HCT116 (cell line): Measurements from ENCODE around the gene PPDPF. TPM values are rescaled to one million over a fixed set of nuclear protein-coding genes. Genes with fewer than 3 reads are reported as not detected.
A peak's percentile ranks its signal among the peaks of the same experiment; 100 is the strongest.

ENCODE experiments used
- ATAC-seq: fragments of 200-7000 bp; cut with Tn5 transposase; 2 replicates; pipeline ENCODE4 v1.9.1; 2020; ENCODE audit warnings: mild to moderate bottlenecking, moderate library complexity
- BruUV-seq: library from RNA; stranded (reverse); fragments of 400-500 nt; replicated peaks from 2 replicates; lab custom pipeline; 2021; lab: Mats Ljungman, UMichigan
- CTCF ChIA-PET: fragments of 300-600 bp; sonication (Branson Sonifier 250); formaldehyde crosslinking; loops from one replicate; lab custom pipeline; 2021; ENCODE audit warnings: antibody characterized with exemption; lab: Charles Lee
- POLR2A ChIA-PET: fragments of 300-600, 350-600 bp; sonication (Branson Sonifier 250); formaldehyde crosslinking; loops from one replicate; lab custom pipeline; 2021; ENCODE audit warnings: antibody characterized with exemption; lab: Charles Lee
- RAD21 ChIA-PET, 2 experiments: fragments of 300-600 bp; sonication (Branson Sonifier 250); formaldehyde crosslinking; loops; one replicate each; lab custom pipeline; 2023; ENCODE audit warnings: low total read pairs in 2 of 2; ENCODE audit not compliant: uncharacterized antibody in 2 of 2, unreplicated experiment in 2 of 2, low non-redundant PET in 1 of 2; lab: Charles Lee
- DNase-seq: peaks from one replicate; pipeline ENCODE4 v3.0.0-alpha.2; 2010; ENCODE audit warnings: low read depth, low spot score
- H2AFZ ChIP-seq: fragments of 200-600 bp; shearing (Covaris generic), sonication (generic); 2 replicates; pipeline ENCODE4 v1.6.1; 2017; ENCODE audit warnings: low read depth, mixed run types, mixed read lengths, antibody characterized with exemption, low read length; ENCODE audit not compliant: poor library complexity, severe bottlenecking
- H3K27ac ChIP-seq: 2 replicates; pipeline ENCODE4 v1.5.1; 2012; ENCODE audit warnings: low read depth, low read length
- H3K27me3 ChIP-seq: fragments of 200-600 bp; sonication (generic); 2 replicates; pipeline ENCODE4 v1.6.1; 2016; ENCODE audit warnings: mixed run types, low read length, mixed read lengths; ENCODE audit not compliant: insufficient read depth
- H3K36me3 ChIP-seq, 2 experiments: fragments of 200-500 bp in 1 of 2; fragments of 200-600 bp in 1 of 2; sonication (Bioruptor generic) in 1 of 2; sonication (generic) in 1 of 2; 2 replicates each; pipeline versions ENCODE4 v1.5.1 to v1.6.1; 2014 to 2016; ENCODE audit warnings: low read length in 2 of 2, inconsistent platforms in 1 of 2, mixed read lengths in 1 of 2, mixed run types in 1 of 2; ENCODE audit not compliant: insufficient read depth in 2 of 2, control insufficient read depth in 1 of 2
- H3K4me1 ChIP-seq, 2 experiments: fragments of 200-600 bp in 1 of 2; sonication (generic) in 1 of 2; 2 replicates each; pipeline versions ENCODE4 v1.5.1 to v1.6.1; 2012 to 2017; ENCODE audit warnings: low read length in 2 of 2, inconsistent platforms in 1 of 2, mild to moderate bottlenecking in 1 of 2, mixed read lengths in 1 of 2, mixed run types in 1 of 2, moderate library complexity in 1 of 2; ENCODE audit not compliant: insufficient read depth in 2 of 2, control insufficient read depth in 1 of 2
- H3K4me2 ChIP-seq: fragments of 200-600 bp; sonication (generic); 2 replicates; pipeline ENCODE4 v1.6.1; 2017; ENCODE audit warnings: mixed run types, low read length, mixed read lengths
- H3K4me3 ChIP-seq, 2 experiments: fragments of 200-600 bp in 1 of 2; sonication (generic) in 1 of 2; replicated peaks in 1 of 2; 2 replicates each; pipeline ENCODE4 v1.5.1; 2011 to 2016; ENCODE audit warnings: low read length in 2 of 2, control low read depth in 1 of 2, low read depth in 1 of 2, mild to moderate bottlenecking in 1 of 2, mixed read lengths in 1 of 2, mixed run types in 1 of 2
- H3K79me2 ChIP-seq: fragments of 200-600 bp; sonication (generic); 2 replicates; pipeline ENCODE4 v1.6.1; 2017; ENCODE audit warnings: mild to moderate bottlenecking, mixed run types, low read length, moderate library complexity, mixed read lengths; ENCODE audit not compliant: insufficient read depth
- H3K9ac ChIP-seq: fragments of 200-600 bp; sonication (generic); 2 replicates; pipeline ENCODE4 v1.6.1; 2016; ENCODE audit warnings: low read length, mixed read lengths
- H3K9me2 ChIP-seq: fragments of 200-600 bp; sonication (generic), shearing (Covaris generic); 2 replicates; pipeline ENCODE4 v1.6.1; 2017; ENCODE audit warnings: mixed run types, mild to moderate bottlenecking, moderate library complexity; ENCODE audit not compliant: insufficient read depth
- H3K9me3 ChIP-seq, 2 experiments: fragments of 200-500 bp in 1 of 2; fragments of 200-600 bp in 1 of 2; sonication (Bioruptor generic) in 1 of 2; sonication (generic) in 1 of 2; 2 replicates each; pipeline ENCODE4 v1.6.1; 2014 to 2017; ENCODE audit warnings: low read length in 2 of 2, mixed read lengths in 2 of 2, inconsistent platforms in 1 of 2, low read depth in 1 of 2, mild to moderate bottlenecking in 1 of 2, mixed run types in 1 of 2, moderate library complexity in 1 of 2; ENCODE audit not compliant: control insufficient read depth in 1 of 2, insufficient read depth in 1 of 2
- H4K20me1 ChIP-seq: fragments of 200-600 bp; sonication (generic), shearing (Covaris generic); 2 replicates; pipeline ENCODE4 v1.6.1; 2017; ENCODE audit warnings: mixed run types, mild to moderate bottlenecking, moderate library complexity; ENCODE audit not compliant: insufficient read depth
- EZH2phosphoT487 ChIP-seq: fragments of 200-600 bp; IDR thresholded peaks from 2 replicates; pipeline ENCODE4 v1.6.1; 2018; ENCODE audit warnings: antibody characterized with exemption, borderline replicate concordance
- POLR2AphosphoS5 ChIP-seq: IDR thresholded peaks from 2 replicates; pipeline ENCODE4 v1.6.1; 2011; ENCODE audit warnings: mild to moderate bottlenecking, low read depth, low read length, moderate library complexity
- SIN3A ChIP-seq: IDR thresholded peaks from 2 replicates; pipeline ENCODE4 v1.6.1; 2012; ENCODE audit warnings: low read depth
- intact Hi-C: fragments of 100-400 bp; cut with micrococcal nuclease; formaldehyde crosslinking; loops from 2 replicates; pipeline ENCODE4 v1.10.0; 2022
- total RNA-seq: library from RNA; stranded (reverse); gene quantifications from one replicate; pipeline ENCODE4 v1.2.1, GENCODE V29; 2021; ENCODE audit not compliant: unreplicated experiment

PPDPF gene
- total RNA-seq, 1 experiment from 2014 or later, result 346 TPM

DNA sequence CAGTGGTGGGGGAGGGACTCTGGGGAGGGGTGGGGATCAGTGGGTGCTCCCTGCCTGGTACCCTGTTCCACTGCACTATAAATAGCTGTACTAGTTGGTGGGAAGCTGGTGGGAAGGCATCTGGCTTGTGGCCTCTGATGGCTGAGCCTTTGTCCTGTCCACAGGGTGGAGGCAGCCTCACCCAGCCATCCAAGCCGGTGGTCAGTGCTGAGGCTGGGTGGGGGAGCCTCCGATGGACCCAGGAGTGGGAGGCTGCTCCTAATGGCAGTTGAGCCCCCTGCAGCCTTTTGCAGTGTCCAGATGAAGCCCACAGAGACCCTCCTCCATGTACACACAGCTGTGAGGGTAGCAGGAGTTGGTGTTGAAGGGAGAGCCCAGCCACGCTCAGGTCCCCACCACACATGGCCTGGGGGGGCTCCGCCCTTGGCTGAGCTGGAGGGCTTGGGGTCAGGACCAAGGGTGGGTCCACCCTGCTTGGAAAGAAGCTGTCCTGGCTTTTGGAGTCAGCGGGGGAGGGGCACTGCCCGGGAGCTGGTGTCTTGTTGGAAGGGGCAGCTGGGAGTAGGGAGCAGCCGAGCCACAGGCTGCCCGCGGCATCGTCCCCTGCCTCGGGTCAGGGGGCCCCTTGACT, 2.5 kb downstream of the PPDPF start:
- Histone ChIP-seq H3K4me3 (no peak overlapping the region), H3K27ac (no peak overlapping the region; the same call in 1 of the 2 replicates), H3K9ac (no peak overlapping the region), H3K36me3 (peaks cover 6 to 24% of the 10 kb centered on the region in 2 experiments), H3K79me2 (peaks cover 21% of the 10 kb centered on the region), H2AFZ (no peak overlapping the region), H3K4me1 (peaks cover 8 to 44% of the 10 kb centered on the region in 2 experiments; a peak in 3 of 4 replicates), H3K9me2 (no peaks in the 10 kb centered on the region), H3K27me3 (no peaks in the 10 kb centered on the region), H3K9me3 (peaks cover 5 to 7% of the 10 kb centered on the region in 2 experiments; a peak in 2 of 4 replicates), H4K20me1 (no peaks in the 10 kb centered on the region), H3K4me2 (no peak overlapping the region)
- POLR2A ChIA-PET, result interaction anchor here (0.6 to 2.1 kb wide), 3 partner anchors 14 to 204 kb away, joined by 3 to 9 read pairs (median 3); partner anchors contain the start of genes HELZ2 and PTK6
- CTCF ChIA-PET, result interaction anchor here (1.1 kb wide), 1 partner anchor 15 kb away, joined by 5 read pairs; no protein-coding TSS in a partner anchor
- no peak for TF ChIP-seq EZH2phosphoT487
- peak; percentile 33; the same call in 1 of the 2 replicates for TF ChIP-seq POLR2AphosphoS5
- ATAC-seq (no peak), DNase-seq (no peak)
- BruUV-seq, result no TSS peak
- intact Hi-C loops, result no loop called here
- RAD21 ChIA-PET, result no interaction called here

DNA sequence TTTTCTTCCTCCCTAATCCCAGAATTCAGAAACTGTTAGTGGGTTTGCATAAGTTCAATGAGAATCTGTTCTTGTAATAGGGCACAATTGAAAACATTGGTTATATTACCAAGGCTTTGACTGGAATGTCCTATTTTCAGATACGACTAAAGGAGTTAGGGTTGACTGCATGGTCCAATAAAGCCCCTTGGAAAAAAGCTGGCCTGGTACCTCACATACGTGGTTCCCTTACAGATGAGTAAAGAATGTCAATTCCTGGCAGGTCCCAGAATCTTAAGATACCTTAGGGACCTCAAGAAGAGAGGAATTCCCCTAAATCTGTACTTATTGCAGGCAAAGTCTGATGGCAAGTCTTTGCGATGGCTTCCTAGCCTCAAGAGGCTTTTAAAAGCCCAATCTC, 4.6 kb downstream of the PPDPF start:
- H3K36me3 ChIP-seq, result peaks cover 6 to 24% of the 10 kb centered on the region in 2 experiments
- ChIA-PET POLR2A (interaction anchor here (0.8 kb wide), 1 partner anchor 28 kb away, joined by 3 read pairs; no protein-coding TSS in a partner anchor), CTCF (no interaction called here), RAD21 (no interaction called here)
- no peaks in the 10 kb centered on the region for H3K9me2 ChIP-seq
- H3K4me1 ChIP-seq, result peaks cover 8 to 33% of the 10 kb centered on the region in 2 experiments; a peak in 3 of 4 replicates
- no peak for TF ChIP-seq EZH2phosphoT487
- 0 out of 2 replicates have a peak, but pooled peaks have one; percentile 19 for TF ChIP-seq SIN3A
- H3K79me2 ChIP-seq, result peaks cover 21% of the 10 kb centered on the region
- H3K4me3 ChIP-seq, result no peak overlapping the region
- no peak overlapping the region for H3K9ac ChIP-seq
- ATAC-seq (no peak), DNase-seq (no peak)
- H3K9me3 ChIP-seq, result peaks cover 5 to 7% of the 10 kb centered on the region in 2 experiments; a peak in 2 of 4 replicates
- no TSS peak for BruUV-seq
- no peaks in the 10 kb centered on the region for H4K20me1 ChIP-seq
- no peak overlapping the region for H3K4me2 ChIP-seq
- H3K27me3 ChIP-seq, result no peaks in the 10 kb centered on the region
- intact Hi-C loops, result no loop called here
- no peak overlapping the region for H3K27ac ChIP-seq
- H2AFZ ChIP-seq, result no peak overlapping the region
